Measurements from ENCODE around the gene TMEM161A.

DNA sequence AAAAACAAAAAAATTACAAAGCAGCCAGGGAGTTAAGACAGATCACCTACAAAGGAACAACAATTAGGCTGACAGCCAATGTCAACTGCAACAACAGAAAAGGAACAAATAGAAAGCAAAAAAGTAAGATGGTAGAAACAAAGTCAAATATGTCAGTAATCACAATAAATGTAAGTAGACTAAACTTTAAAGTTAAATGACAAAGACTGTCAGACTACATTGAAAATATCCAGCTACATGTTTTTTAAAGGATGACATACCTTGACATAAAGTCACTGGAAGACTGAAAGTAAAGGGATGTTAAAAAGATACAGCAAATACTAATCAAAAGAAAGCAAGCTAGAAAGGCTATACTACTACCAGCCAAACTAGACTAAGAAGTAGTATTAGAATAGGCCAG, 14.9 kb downstream of the TMEM161A start:
- TF ChIP-seq, protein P1, sequence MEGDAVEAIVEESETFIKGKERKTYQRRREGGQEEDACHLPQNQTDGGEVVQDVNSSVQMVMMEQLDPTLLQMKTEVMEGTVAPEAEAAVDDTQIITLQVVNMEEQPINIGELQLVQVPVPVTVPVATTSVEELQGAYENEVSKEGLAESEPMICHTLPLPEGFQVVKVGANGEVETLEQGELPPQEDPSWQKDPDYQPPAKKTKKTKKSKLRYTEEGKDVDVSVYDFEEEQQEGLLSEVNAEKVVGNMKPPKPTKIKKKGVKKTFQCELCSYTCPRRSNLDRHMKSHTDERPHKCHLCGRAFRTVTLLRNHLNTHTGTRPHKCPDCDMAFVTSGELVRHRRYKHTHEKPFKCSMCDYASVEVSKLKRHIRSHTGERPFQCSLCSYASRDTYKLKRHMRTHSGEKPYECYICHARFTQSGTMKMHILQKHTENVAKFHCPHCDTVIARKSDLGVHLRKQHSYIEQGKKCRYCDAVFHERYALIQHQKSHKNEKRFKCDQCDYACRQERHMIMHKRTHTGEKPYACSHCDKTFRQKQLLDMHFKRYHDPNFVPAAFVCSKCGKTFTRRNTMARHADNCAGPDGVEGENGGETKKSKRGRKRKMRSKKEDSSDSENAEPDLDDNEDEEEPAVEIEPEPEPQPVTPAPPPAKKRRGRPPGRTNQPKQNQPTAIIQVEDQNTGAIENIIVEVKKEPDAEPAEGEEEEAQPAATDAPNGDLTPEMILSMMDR (IDR thresholded peaks at IDR 0.05), result no peak
- no peak for TF ChIP-seq POLR2A (IDR thresholded peaks at IDR 0.05)
